Astrocyte (in vitro differentiated cells and primary cell): ENCODE measurements around the gene CD3G. TPM values are rescaled to one million over a fixed set of nuclear protein-coding genes. Genes with fewer than 3 reads are reported as not detected.

Experiments used
- DNase-seq: peaks from one replicate; pipeline ENCODE4 v3.0.0-alpha.2; 2010; ENCODE audit warnings: low read depth
- FAIRE-seq: peaks from 2 replicates; lab custom pipeline; 2011; peaks lifted over from hg19 to GRCh38; lab: Jason Lieb, UNC
- H2AFZ ChIP-seq: 2 replicates; pipeline ENCODE4 v1.6.0; 2012; ENCODE audit warnings: low read depth, low read length, inconsistent platforms
- H3K27ac ChIP-seq: 2 replicates; pipeline ENCODE4 v1.5.1; 2011; ENCODE audit warnings: low read depth, low read length, inconsistent platforms
- H3K27me3 ChIP-seq: 2 replicates; pipeline ENCODE4 v1.6.0; 2011; ENCODE audit warnings: low read length, inconsistent platforms; ENCODE audit not compliant: insufficient read depth
- H3K36me3 ChIP-seq: 2 replicates; pipeline ENCODE4 v1.5.1; 2011; ENCODE audit warnings: low read length, inconsistent platforms; ENCODE audit not compliant: insufficient read depth
- H3K4me1 ChIP-seq: 2 replicates; pipeline ENCODE4 v1.5.1; 2011; ENCODE audit warnings: low read length, inconsistent platforms; ENCODE audit not compliant: insufficient read depth
- H3K4me2 ChIP-seq: 2 replicates; pipeline ENCODE4 v1.6.0; 2012; ENCODE audit warnings: low read length, inconsistent platforms
- H3K4me3 ChIP-seq: 2 replicates; pipeline ENCODE4 v1.5.1; 2011; ENCODE audit warnings: low read depth, mild to moderate bottlenecking, low read length, inconsistent platforms; ENCODE audit not compliant: insufficient read depth
- H3K79me2 ChIP-seq: 2 replicates; pipeline ENCODE4 v1.6.0; 2012; ENCODE audit warnings: mild to moderate bottlenecking, low read length, inconsistent platforms; ENCODE audit not compliant: insufficient read depth
- H3K9ac ChIP-seq: 2 replicates; pipeline ENCODE4 v1.6.0; 2012; ENCODE audit warnings: mild to moderate bottlenecking, low read length, inconsistent platforms
- H3K9me3 ChIP-seq: 2 replicates; pipeline ENCODE4 v1.5.1; 2012; ENCODE audit warnings: low read depth, mild to moderate bottlenecking, low read length, inconsistent platforms; ENCODE audit not compliant: insufficient read depth
- H4K20me1 ChIP-seq: 2 replicates; pipeline ENCODE4 v1.6.0; 2012; ENCODE audit warnings: low read length, inconsistent platforms; ENCODE audit not compliant: insufficient read depth
- H3K27ac Mint-ChIP-seq: one replicate; pipeline ENCODE4 v1.8.0; 2021; ENCODE audit warnings: mild to moderate bottlenecking, mixed read lengths; ENCODE audit not compliant: unreplicated experiment
- H3K27me3 Mint-ChIP-seq: one replicate; pipeline ENCODE4 v1.8.0; 2021; ENCODE audit warnings: low read depth, mixed read lengths; ENCODE audit not compliant: unreplicated experiment
- H3K36me3 Mint-ChIP-seq: one replicate; pipeline ENCODE4 v1.8.0; 2021; ENCODE audit warnings: low read depth, mixed read lengths; ENCODE audit not compliant: unreplicated experiment
- H3K4me1 Mint-ChIP-seq: one replicate; pipeline ENCODE4 v1.8.0; 2021; ENCODE audit warnings: low read depth, mixed read lengths; ENCODE audit not compliant: unreplicated experiment
- H3K4me3 Mint-ChIP-seq: one replicate; pipeline ENCODE4 v1.8.0; 2021; ENCODE audit warnings: mild to moderate bottlenecking, moderate library complexity, mixed read lengths; ENCODE audit not compliant: unreplicated experiment
- H3K9me3 Mint-ChIP-seq: one replicate; pipeline ENCODE4 v1.8.0; 2021; ENCODE audit warnings: mild to moderate bottlenecking, mixed read lengths; ENCODE audit not compliant: unreplicated experiment
- EZH2 ChIP-seq: IDR thresholded peaks from 2 replicates; pipeline ENCODE4 v1.6.1; 2012; ENCODE audit warnings: mild to moderate bottlenecking, low read length, inconsistent platforms; ENCODE audit not compliant: insufficient read depth
- total RNA-seq: library from RNA; stranded (reverse); gene quantifications from 2 replicates; pipeline ENCODE4 v1.2.1, GENCODE V29; 2021
- TF ChIP-seq, protein P1 (sequence below): IDR thresholded peaks from 2 replicates; pipeline ENCODE4 v1.5.1; 2011; ENCODE audit warnings: low read depth, mild to moderate bottlenecking, inconsistent platforms, low read length, moderate library complexity; ENCODE audit not compliant: insufficient read depth

The CD3G gene
- total RNA-seq, 1 donor from 2014 or later, result not detected

DNA sequence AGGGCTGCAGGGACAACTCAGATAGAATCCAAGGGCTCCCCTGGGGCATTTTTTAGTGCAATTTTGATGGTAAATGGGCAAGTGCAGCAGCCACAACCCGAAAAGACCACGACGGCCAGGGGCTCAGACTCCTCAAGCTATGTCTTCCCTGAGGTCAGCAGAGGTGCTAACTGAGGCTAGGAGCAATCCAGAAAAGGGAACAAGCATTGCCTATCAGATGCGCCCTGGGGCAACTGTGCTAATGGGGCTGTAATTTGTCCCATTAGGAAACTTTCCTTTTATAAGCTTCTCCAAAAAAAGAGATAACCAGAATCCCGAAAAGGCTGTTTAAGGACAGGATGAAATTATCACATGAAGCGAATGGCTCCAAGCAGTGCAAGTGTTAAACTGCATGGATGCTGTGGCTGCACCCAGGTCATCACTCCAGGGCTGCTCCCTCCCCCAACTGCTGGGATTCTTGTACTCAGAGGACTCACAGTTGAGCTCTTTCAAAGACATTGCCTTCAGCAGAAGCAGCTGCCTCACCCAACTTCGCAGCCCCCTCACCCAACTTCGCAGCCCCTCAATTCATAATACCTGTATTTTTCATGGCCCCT, 42.4 kb upstream of the CD3G start:
- no peaks in the 10 kb centered on the region for H4K20me1 ChIP-seq
- no peaks in the 10 kb centered on the region for H3K4me1 ChIP-seq
- Mint-ChIP-seq H3K9me3 (no peaks in the 10 kb centered on the region), H3K4me1 (peaks cover 3% of the 10 kb centered on the region), H3K27me3 (peaks cover 43% of the 10 kb centered on the region), H3K36me3 (no peaks in the 10 kb centered on the region), H3K27ac (no peak overlapping the region), H3K4me3 (no peak overlapping the region)
- no peak overlapping the region for H2AFZ ChIP-seq
- no peak for TF ChIP-seq EZH2
- TF ChIP-seq, protein P1, sequence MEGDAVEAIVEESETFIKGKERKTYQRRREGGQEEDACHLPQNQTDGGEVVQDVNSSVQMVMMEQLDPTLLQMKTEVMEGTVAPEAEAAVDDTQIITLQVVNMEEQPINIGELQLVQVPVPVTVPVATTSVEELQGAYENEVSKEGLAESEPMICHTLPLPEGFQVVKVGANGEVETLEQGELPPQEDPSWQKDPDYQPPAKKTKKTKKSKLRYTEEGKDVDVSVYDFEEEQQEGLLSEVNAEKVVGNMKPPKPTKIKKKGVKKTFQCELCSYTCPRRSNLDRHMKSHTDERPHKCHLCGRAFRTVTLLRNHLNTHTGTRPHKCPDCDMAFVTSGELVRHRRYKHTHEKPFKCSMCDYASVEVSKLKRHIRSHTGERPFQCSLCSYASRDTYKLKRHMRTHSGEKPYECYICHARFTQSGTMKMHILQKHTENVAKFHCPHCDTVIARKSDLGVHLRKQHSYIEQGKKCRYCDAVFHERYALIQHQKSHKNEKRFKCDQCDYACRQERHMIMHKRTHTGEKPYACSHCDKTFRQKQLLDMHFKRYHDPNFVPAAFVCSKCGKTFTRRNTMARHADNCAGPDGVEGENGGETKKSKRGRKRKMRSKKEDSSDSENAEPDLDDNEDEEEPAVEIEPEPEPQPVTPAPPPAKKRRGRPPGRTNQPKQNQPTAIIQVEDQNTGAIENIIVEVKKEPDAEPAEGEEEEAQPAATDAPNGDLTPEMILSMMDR, result no peak
- no peak overlapping the region for H3K9ac ChIP-seq
- H3K27ac ChIP-seq, result no peak overlapping the region
- no peaks in the 10 kb centered on the region for H3K9me3 ChIP-seq
- no peak overlapping the region for H3K4me3 ChIP-seq
- FAIRE-seq, result no peak
- H3K79me2 ChIP-seq, result no peaks in the 10 kb centered on the region
- no peak overlapping the region for H3K4me2 ChIP-seq
- H3K36me3 ChIP-seq, result no peaks in the 10 kb centered on the region
- peaks cover 5% of the 10 kb centered on the region for H3K27me3 ChIP-seq
- no peak for DNase-seq

- H3K36me3 Mint-ChIP-seq, result no peaks in the 10 kb centered on the region
- H3K27ac Mint-ChIP-seq, result no peak overlapping the region
- no peak overlapping the region for H3K4me3 ChIP-seq
- TF ChIP-seq EZH2, result no peak
- TF ChIP-seq, protein P1, result no peak
- peaks cover 36% of the 10 kb centered on the region for H3K27me3 Mint-ChIP-seq
- peaks cover 4% of the 10 kb centered on the region for H3K27me3 ChIP-seq
- H3K4me3 Mint-ChIP-seq, result no peak overlapping the region
- no peaks in the 10 kb centered on the region for H3K9me3 ChIP-seq
- H3K9me3 Mint-ChIP-seq, result no peaks in the 10 kb centered on the region
- H3K4me2 ChIP-seq, result no peak overlapping the region
- H4K20me1 ChIP-seq, result no peaks in the 10 kb centered on the region
- no peak overlapping the region for H2AFZ ChIP-seq
- H3K36me3 ChIP-seq, result no peaks in the 10 kb centered on the region
- peaks cover 6% of the 10 kb centered on the region for H3K4me1 Mint-ChIP-seq
- H3K79me2 ChIP-seq, result no peaks in the 10 kb centered on the region
- H3K27ac ChIP-seq, result no peak overlapping the region
- FAIRE-seq, result no peak
- no peak overlapping the region for H3K9ac ChIP-seq
- H3K4me1 ChIP-seq, result no peaks in the 10 kb centered on the region
- DNase-seq, result no peak
Measured at GRCh38 chr11:118304227-118304567, 39.9 kb upstream of the CD3G start.

- no peaks in the 10 kb centered on the region for H3K4me1 ChIP-seq
Measured at GRCh38 chr11:118304568-118305248, 39.4 kb upstream of the CD3G start, which contains the start of gene CD3E. Gene CD3E, plus strand, starts transcription at chr11:118304730. Its CDS starts 223 bp downstream, at chr11:118304953.

More at GRCh38 chr11:118304568-118305248, 39.4 kb upstream of the CD3G start, which contains the start of gene CD3E:
- H4K20me1 ChIP-seq, result no peaks in the 10 kb centered on the region
- no peak within 1 kb of the TSS for H2AFZ ChIP-seq
- H3K27me3 Mint-ChIP-seq, result peaks cover 33% of the 10 kb centered on the region
- H3K9me3 ChIP-seq, result no peaks in the 10 kb centered on the region
- H3K4me2 ChIP-seq, result no peak within 1 kb of the TSS
- no peak within 1 kb of the TSS for H3K27ac ChIP-seq
- no peak within 1 kb of the TSS for H3K9ac ChIP-seq
- peaks cover 6% of the 10 kb centered on the region for H3K4me1 Mint-ChIP-seq
- peaks cover 4% of the 10 kb centered on the region for H3K27me3 ChIP-seq
- FAIRE-seq (no peak), DNase-seq (no peak)
- H3K79me2 ChIP-seq, result no peaks in the 10 kb centered on the region
- H3K4me3 ChIP-seq, result no peak within 1 kb of the TSS
- H3K9me3 Mint-ChIP-seq, result no peaks in the 10 kb centered on the region
- no peaks in the 10 kb centered on the region for H3K36me3 Mint-ChIP-seq
- TF ChIP-seq, protein P1, result no peak
- TF ChIP-seq EZH2, result no peak
- no peaks in the 10 kb centered on the region for H3K36me3 ChIP-seq
- H3K27ac Mint-ChIP-seq, result peak within 1 kb of the TSS; percentile 27
- no peak within 1 kb of the TSS for H3K4me3 Mint-ChIP-seq
